Measurements from ENCODE around the gene PHAX.
"Not testable (repeated sequence)": the region's sequence is repeated elsewhere in the genome, so short reads cannot be mapped to it uniquely, and the experiment has no call there.

Gene PHAX

GRCh38 chr5:126651013-126651577 is 50.3 kb downstream of the PHAX start:
- no peak for DNase-seq (ENCODE audit: extremely low read depth in 1 of 2, low read depth in 1 of 2)

GRCh38 chr5:126656401-126657007 is 55.8 kb downstream of the PHAX start:
- DNase-seq (ENCODE audit: extremely low read depth in 1 of 2, low read depth in 1 of 2) = no peak

- no peak for DNase-seq (ENCODE audit: extremely low read depth in 1 of 2, low read depth in 1 of 2)
Observed at GRCh38 chr5:126658561-126658960, 57.8 kb downstream of the PHAX start.

- no peak for DNase-seq (ENCODE audit: extremely low read depth in 1 of 2, low read depth in 1 of 2)
Observed at GRCh38 chr5:126659805-126660482, 59.2 kb downstream of the PHAX start.

GRCh38 chr5:126664586-126664985 is 63.8 kb downstream of the PHAX start:
- DNase-seq (ENCODE audit: extremely low read depth in 1 of 2, low read depth in 1 of 2) = no peak

GRCh38 chr5:126670109-126670508 is 69.4 kb downstream of the PHAX start:
- DNase-seq (ENCODE audit: extremely low read depth in 1 of 2, low read depth in 1 of 2) = not testable (repeated sequence)

- not testable (repeated sequence) for DNase-seq (ENCODE audit: extremely low read depth in 1 of 2, low read depth in 1 of 2)
Observed at GRCh38 chr5:126671681-126672080, 70.9 kb downstream of the PHAX start.

- DNase-seq (ENCODE audit: extremely low read depth in 1 of 2, low read depth in 1 of 2) = no peak
Observed at GRCh38 chr5:126673477-126673876, 72.7 kb downstream of the PHAX start.

GRCh38 chr5:126674145-126674544 is 73.4 kb downstream of the PHAX start:
- DNase-seq (ENCODE audit: extremely low read depth in 1 of 2, low read depth in 1 of 2) = no peak

GRCh38 chr5:126675338-126675737 is 74.6 kb downstream of the PHAX start:
- no peak for DNase-seq (ENCODE audit: extremely low read depth in 1 of 2, low read depth in 1 of 2)

- DNase-seq (ENCODE audit: extremely low read depth in 1 of 2, low read depth in 1 of 2) = peak; percentile 15 to 32
Observed at GRCh38 chr5:126676195-126676624, 75.5 kb downstream of the PHAX start.
